WTC11 (cell line): ENCODE measurements around the gene TCTN1. TPM values are rescaled to one million over a fixed set of nuclear protein-coding genes. Genes with fewer than 3 reads are reported as not detected.

Experiments used
- ATAC-seq: fragments of 200-7000 bp; cut with Tn5 transposase; 2 replicates; pipeline ENCODE4 v1.10.0; 2021; ENCODE audit warnings: mild to moderate bottlenecking, moderate library complexity
- CTCF ChIA-PET: fragments of 300-600 bp; sonication (Branson Sonifier 250); formaldehyde crosslinking; loops from one replicate; lab custom pipeline; 2021; ENCODE audit warnings: antibody characterized with exemption; lab: Charles Lee
- POLR2A ChIA-PET: fragments of 350-600 bp; sonication (Branson Sonifier 250); formaldehyde crosslinking; loops from one replicate; lab custom pipeline; 2021; ENCODE audit warnings: antibody characterized with exemption; lab: Charles Lee
- DNase-seq: peaks from one replicate; pipeline ENCODE4 v3.0.0; 2021; ENCODE audit warnings: low spot score
- H3K27ac Mint-ChIP-seq: 2 replicates; pipeline ENCODE4 v1.8.0; 2021; ENCODE audit warnings: mixed read lengths
- H3K27me3 Mint-ChIP-seq: 2 replicates; pipeline ENCODE4 v1.8.0; 2021; ENCODE audit warnings: low read depth, mild to moderate bottlenecking, moderate library complexity, mixed read lengths
- H3K36me3 Mint-ChIP-seq: 2 replicates; pipeline ENCODE4 v1.8.0; 2021; ENCODE audit warnings: mixed read lengths
- H3K4me1 Mint-ChIP-seq: 2 replicates; pipeline ENCODE4 v1.8.0; 2022; ENCODE audit warnings: mixed read lengths
- H3K4me3 Mint-ChIP-seq: 2 replicates; pipeline ENCODE4 v1.8.0; 2021; ENCODE audit warnings: mild to moderate bottlenecking, moderate library complexity, mixed read lengths
- H3K9me3 Mint-ChIP-seq: 2 replicates; pipeline ENCODE4 v1.8.0; 2021; ENCODE audit warnings: mixed read lengths
- AR ChIP-seq: fragments of 250-450 bp; sonication (Bioruptor Pico); IDR thresholded peaks from 2 replicates; pipeline ENCODE4 v1.9.0; 2021; ENCODE audit warnings: mild to moderate bottlenecking
- CTCF ChIP-seq: fragments of 200-600 bp; IDR thresholded peaks from 2 replicates; pipeline ENCODE4 v1.8.0; 2022; ENCODE audit warnings: antibody characterized with exemption
- E2F4 ChIP-seq: sonication (generic); formaldehyde crosslinking; IDR thresholded peaks from 2 replicates; pipeline ENCODE4 v1.8.1; 2022; ENCODE audit warnings: low read depth, mild to moderate bottlenecking, moderate library complexity, missing genetic modification reagents, borderline replicate concordance
- EMX1 ChIP-seq: fragments of 250-450 bp; sonication (Bioruptor Pico); IDR thresholded peaks from 2 replicates; pipeline ENCODE4 v1.8.0; 2021; ENCODE audit warnings: mild to moderate bottlenecking
- ESRRA ChIP-seq: sonication (generic); formaldehyde crosslinking; IDR thresholded peaks from 2 replicates; pipeline ENCODE4 v1.8.1; 2022; ENCODE audit warnings: mild to moderate bottlenecking, missing genetic modification reagents, borderline replicate concordance
- ETV6 ChIP-seq: sonication (generic); formaldehyde crosslinking; IDR thresholded peaks from 2 replicates; pipeline ENCODE4 v1.8.1; 2022; ENCODE audit warnings: mild to moderate bottlenecking, missing genetic modification reagents
- GABPB1 ChIP-seq: sonication (generic); formaldehyde crosslinking; IDR thresholded peaks from 2 replicates; pipeline ENCODE4 v1.8.1; 2023; ENCODE audit warnings: mild to moderate bottlenecking, missing genetic modification reagents
- IRF1 ChIP-seq: sonication (generic); formaldehyde crosslinking; IDR thresholded peaks from 2 replicates; pipeline ENCODE4 v1.8.0; 2023; ENCODE audit warnings: missing genetic modification reagents
- MXD4 ChIP-seq: fragments of 250-450 bp; sonication (Bioruptor Pico); IDR thresholded peaks from 2 replicates; pipeline ENCODE4 v1.8.0; 2021; ENCODE audit warnings: mild to moderate bottlenecking, moderate library complexity, borderline replicate concordance
- NFYB ChIP-seq: sonication (generic); formaldehyde crosslinking; conservative IDR thresholded peaks from 2 replicates; pipeline ENCODE4 v1.8.0; 2022; ENCODE audit warnings: low read depth, missing genetic modification reagents
- NR3C1 ChIP-seq: sonication (generic); formaldehyde crosslinking; conservative IDR thresholded peaks from 2 replicates; pipeline ENCODE4 v1.8.1; 2023; ENCODE audit warnings: low read depth, mild to moderate bottlenecking, missing genetic modification reagents
- RELA ChIP-seq: sonication (generic); formaldehyde crosslinking; IDR thresholded peaks from 2 replicates; pipeline ENCODE4 v1.8.1; 2022; ENCODE audit warnings: missing genetic modification reagents, mild to moderate bottlenecking, borderline replicate concordance
- SOX15 ChIP-seq: fragments of 250-450 bp; sonication (Bioruptor Pico); IDR thresholded peaks from 2 replicates; pipeline ENCODE4 v1.9.0; 2021; ENCODE audit warnings: mild to moderate bottlenecking
- TEAD4 ChIP-seq: sonication (generic); formaldehyde crosslinking; IDR thresholded peaks from 2 replicates; pipeline ENCODE4 v1.8.0; 2022; ENCODE audit warnings: mild to moderate bottlenecking, missing genetic modification reagents
- ZBTB43 ChIP-seq: sonication (generic); formaldehyde crosslinking; IDR thresholded peaks from 2 replicates; pipeline ENCODE4 v1.8.1; 2023; ENCODE audit warnings: mild to moderate bottlenecking, missing genetic modification reagents
- ZNF232 ChIP-seq: sonication (generic); formaldehyde crosslinking; IDR thresholded peaks from 2 replicates; pipeline ENCODE4 v1.8.0; 2022; ENCODE audit warnings: mild to moderate bottlenecking, missing genetic modification reagents
- ZNF416 ChIP-seq: fragments of 250-450 bp; sonication (Bioruptor Pico); IDR thresholded peaks from 2 replicates; pipeline ENCODE4 v1.9.0; 2021; ENCODE audit warnings: mild to moderate bottlenecking, inconsistent platforms
- total RNA-seq: library from RNA; stranded (reverse); gene quantifications from 3 replicates; pipeline ENCODE4 v1.2.3, GENCODE V29; 2021

The TCTN1 gene
- total RNA-seq, 1 experiment from 2014 or later, result 10.3 TPM

DNA sequence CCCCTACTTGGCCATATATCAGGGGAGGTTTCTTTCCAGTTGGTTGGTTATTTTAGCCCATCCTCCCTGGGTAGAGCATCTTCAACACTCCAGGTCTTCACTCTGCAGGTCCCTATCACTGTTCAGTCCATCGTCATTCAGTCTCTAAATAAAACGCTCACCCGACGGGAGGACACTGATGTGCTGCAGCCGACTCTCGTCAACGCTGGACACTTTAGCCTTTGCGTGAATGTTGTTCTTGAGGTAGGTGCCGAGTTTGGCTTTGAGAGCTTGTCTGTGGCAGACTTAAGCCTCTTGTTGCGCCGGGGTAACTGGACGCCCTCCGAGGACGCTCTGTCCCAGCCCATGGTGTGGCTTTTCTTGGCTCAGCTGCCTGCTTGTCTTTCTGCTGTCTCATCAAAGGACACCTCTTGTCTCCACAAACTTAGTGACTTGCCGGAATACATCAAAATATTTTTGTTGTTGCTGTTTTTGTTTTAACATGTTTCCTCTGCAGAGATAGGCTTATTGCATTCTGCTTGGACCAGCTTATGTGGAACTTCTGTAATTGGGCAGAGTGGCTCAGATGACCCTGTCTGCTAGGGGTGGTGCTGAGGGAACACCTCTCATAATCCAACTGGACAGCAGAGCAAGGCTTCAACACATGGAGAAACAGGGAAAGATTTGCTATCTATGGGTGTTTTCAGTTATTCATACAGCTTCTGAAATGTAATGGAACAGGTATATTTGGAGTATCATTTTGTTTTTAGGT is 26.5 kb downstream of the TCTN1 start:
- ChIA-PET CTCF (no interaction called here), POLR2A (no interaction called here)
- Mint-ChIP-seq H3K36me3 (no peaks in the 10 kb centered on the region), H3K4me1 (peaks cover 8% of the 10 kb centered on the region; the same call in 1 of the 2 replicates), H3K9me3 (no peaks in the 10 kb centered on the region), H3K4me3 (no peak overlapping the region)
- DNase-seq (no peak), ATAC-seq (no peak)
- TF ChIP-seq GABPB1 (CRISPR knock-in tag), result no peak
- TF ChIP-seq, all 79 proteins: peak for 0
- Mint-ChIP-seq H3K27me3 (no peaks in the 10 kb centered on the region), H3K27ac (no peak overlapping the region)

GRCh38 chr12:110641521-110641920 is 27.6 kb downstream of the TCTN1 start:
- no peaks in the 10 kb centered on the region for H3K9me3 Mint-ChIP-seq
- ChIA-PET CTCF (interaction anchor here (0.7 to 1.3 kb wide), 3 partner anchors 63 to 247 kb away, joined by 3 to 6 read pairs (median 4); no protein-coding TSS in a partner anchor), POLR2A (interaction anchor here (0.7 kb wide), 1 partner anchor 26 kb away, joined by 3 read pairs; no protein-coding TSS in a partner anchor)
- peaks cover 8% of the 10 kb centered on the region; the same call in 1 of the 2 replicates for H3K4me1 Mint-ChIP-seq
- DNase-seq (peak; percentile 29), ATAC-seq (peak; percentile 24; the same call in 1 of the 2 replicates)
- TF ChIP-seq ZNF232 (no peak), ESRRA (CRISPR knock-in tag) (no peak), EMX1 (CRISPR knock-in tag) (no peak), AR (CRISPR knock-in tag) (no peak), NR3C1 (CRISPR knock-in tag) (no peak), TEAD4 (CRISPR knock-in tag) (no peak), ZNF416 (CRISPR knock-in tag) (no peak), E2F4 (CRISPR knock-in tag) (no peak), NFYB (CRISPR knock-in tag) (no peak), CTCF (no peak), SOX15 (CRISPR knock-in tag) (no peak), IRF1 (no peak), ETV6 (CRISPR knock-in tag) (no peak), RELA (CRISPR knock-in tag) (no peak), MXD4 (CRISPR knock-in tag) (no peak), ZBTB43 (CRISPR knock-in tag) (no peak)
- TF ChIP-seq, all 79 proteins: peak for 0
- Mint-ChIP-seq H3K36me3 (no peaks in the 10 kb centered on the region), H3K4me3 (no peak overlapping the region), H3K27me3 (no peaks in the 10 kb centered on the region), H3K27ac (no peak overlapping the region)
